NCI-H2107 (cell line): Measurements from ENCODE around the gene TUBB4B.
"Not testable (repeated sequence)": the region's sequence is repeated elsewhere in the genome, so short reads cannot be mapped to it uniquely, and the experiment has no call there.

Source experiments
- DNase-seq: peaks from one replicate; lab custom pipeline; 2025; lab: John Stamatoyannopoulos, UW

TUBB4B gene

GRCh38 chr9:137251490-137252268 is 10.6 kb downstream of the TUBB4B start:
- no peak for DNase-seq

DNA sequence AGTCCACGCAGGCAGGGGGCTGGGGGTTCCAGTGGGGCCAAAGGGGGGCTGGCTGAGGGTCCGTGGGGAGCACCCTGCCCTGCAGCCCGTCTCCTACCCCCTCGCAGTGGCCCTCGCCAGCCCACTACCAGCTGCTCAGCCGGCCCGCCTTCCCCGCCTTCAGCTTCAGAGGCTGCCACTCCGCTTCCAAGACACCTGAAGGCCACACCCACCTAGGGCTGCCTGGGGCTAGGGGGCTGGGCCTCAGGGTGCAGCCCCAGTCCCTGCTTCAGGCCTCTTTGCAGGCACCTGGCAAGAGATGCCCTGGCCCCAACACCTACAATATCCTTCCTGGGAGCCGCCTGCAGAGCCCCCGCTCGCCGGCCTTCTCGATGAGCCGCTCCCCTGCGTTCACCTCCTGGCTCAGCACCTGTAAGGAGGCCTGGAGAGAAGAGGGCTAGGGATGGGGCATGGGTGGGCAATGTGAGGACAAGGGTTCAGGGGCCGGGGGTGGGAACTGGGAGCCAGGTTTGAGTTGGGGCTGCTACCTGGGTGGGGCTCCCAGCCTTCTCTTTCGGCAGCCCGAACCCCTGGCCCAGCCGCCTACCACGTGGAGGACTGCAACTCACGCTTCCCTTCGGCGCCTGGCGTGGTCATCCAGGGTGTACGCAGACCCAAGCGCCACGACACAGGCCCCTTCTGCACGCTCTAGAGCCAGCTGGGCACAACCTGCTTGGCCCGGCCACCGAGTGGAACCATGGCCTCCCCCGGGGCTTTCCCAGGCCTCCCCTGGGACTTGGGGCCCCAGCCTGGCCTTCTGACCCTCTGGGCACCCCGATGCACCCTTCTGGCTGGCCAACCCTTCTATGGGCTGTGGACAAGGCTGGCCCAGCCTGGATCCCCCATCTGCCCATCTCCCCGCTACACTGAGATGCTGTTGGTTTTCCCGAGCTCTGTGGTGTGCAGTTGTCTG is 11.7 kb downstream of the TUBB4B start:
- no peak for DNase-seq

GRCh38 chr9:137253717-137254623 is 12.9 kb downstream of the TUBB4B start:
- no peak for DNase-seq

DNA sequence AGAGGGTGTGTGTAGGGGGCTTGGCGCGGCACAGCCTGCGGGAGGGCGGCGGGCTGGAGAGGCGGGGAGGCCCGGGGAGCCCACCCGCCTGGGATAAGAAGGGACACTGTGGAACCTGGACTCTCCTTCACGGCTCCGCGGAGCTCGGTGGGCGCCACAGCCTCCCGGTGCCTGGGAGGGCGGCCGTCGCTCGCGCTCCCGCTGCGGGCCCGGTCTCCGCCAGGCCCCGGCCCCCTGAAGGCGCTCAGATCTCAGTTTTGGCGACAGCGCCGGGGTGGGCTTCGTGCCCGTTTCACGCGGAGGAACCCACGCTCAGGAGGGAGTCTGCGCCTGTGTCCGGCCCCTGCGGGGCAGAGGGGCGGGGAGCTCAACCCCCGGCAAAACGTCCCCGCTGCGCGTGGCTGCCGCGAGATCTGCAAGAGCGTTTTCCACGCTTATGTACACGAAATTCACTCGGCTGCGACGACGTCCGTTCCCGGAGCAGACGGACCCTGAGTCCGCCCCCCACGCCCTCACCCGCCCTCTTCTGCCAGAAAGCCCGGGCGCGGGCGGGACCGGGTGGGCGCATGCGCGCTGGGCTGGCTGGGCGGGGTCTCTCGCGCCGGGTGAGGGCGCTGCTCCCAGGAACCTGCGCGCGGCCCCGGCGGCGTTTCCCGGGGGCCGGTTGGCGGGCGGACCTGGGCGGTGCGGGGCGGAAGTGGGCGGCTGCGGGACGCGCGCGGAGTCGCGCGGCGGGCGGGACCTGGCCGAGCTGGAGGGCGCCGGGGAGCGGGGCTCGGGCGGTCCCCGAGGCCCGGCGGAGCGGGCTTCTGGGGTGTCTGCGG is 13.7 kb downstream of the TUBB4B start, which contains the start of gene NELFB:
Gene NELFB (plus strand): TSS at position 704 of the 824 bp plus-strand sequence.
- peak; percentile 90 for DNase-seq

DNA sequence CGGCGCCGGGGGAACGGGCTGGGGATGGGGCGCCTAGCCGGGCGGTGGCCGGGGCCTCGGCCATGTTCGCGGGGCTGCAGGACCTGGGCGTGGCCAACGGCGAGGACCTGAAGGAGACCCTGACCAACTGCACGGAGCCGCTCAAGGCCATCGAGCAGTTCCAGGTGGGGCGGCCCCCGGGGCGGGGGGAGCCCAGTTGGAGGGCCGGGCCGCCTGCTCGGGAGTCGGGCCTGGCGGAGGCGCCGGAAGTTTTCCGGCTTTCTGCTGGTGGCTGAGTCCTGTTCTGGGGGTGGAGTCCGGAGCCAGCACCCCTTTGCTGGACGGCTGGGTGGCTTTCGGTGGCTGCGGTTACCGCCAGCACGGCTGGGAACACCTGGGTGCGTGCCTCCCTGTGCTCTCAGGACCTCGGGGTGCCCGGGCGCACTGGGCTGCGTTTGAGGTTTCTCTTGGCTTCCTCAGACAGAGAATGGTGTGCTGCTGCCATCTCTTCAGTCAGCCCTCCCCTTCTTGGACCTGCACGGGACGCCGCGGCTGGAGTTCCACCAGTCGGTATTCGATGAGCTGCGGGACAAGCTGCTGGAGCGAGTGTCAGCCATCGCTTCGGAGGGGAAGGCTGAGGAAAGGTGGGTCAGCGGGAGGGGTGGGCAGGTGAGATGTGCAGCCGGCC is 14.5 kb downstream of the TUBB4B start:
- DNase-seq: no peak

DNA sequence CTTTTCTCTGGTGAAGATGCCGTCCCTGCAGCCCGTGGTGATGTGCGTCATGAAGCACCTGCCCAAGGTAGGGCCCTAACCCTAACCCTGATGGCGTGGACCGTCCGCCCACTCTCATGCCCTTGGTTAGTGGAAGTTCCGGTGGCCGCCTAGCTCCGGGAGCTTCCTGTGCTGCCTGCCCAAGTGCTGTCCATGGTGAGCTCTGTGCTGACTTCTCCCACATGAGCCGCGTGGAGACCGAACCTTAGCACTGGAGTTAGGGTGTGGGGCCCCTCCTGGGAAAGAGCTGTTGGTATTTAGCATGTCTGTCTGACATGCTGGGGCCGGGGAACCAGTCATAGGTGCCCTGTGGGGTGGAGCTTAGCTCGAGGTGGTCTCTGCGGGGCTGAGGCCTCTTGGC is 15.3 kb downstream of the TUBB4B start:
- no peak for DNase-seq

- DNase-seq: no peak
These were observed 15.8 kb downstream of the TUBB4B start for GRCh38 chr9:137256856-137257255.

DNA sequence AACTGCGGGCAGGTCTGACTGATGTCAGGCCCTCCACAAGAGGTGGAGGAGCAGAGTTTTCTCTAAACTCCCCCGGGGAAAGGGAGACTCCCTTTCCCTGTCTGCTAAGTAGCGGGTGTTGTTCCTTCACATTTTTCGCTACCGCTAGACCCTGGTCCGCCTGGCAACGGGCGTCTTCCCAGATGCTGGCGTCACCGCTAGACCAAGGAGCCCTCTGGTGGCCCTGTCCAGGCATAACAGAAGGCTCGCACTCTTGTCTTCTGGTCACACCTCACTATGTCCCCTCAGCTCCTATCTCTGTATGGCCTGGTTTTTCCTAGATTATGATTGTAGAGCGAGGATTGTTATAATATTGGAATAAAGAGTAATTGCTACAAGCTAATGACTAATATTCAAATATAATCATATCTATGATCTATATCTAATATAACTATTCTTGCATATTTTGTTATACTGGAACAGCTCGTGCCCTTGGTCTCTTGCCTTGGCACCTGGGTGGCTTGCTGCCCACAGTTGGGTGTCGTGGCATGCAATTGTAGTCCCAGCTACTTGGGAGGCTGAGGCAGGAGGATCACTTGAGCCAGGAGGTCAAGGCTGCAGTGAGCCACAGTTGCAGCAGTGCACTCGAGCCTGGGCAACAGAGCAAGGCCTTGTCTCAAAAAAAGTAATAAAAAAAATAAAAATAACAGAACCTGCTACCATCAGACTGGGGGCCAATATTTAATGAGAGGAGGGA is 21.3 kb downstream of the TUBB4B start:
- DNase-seq: not testable (repeated sequence)

- no peak for DNase-seq
These were observed 21.8 kb downstream of the TUBB4B start for GRCh38 chr9:137262909-137263285.

DNA sequence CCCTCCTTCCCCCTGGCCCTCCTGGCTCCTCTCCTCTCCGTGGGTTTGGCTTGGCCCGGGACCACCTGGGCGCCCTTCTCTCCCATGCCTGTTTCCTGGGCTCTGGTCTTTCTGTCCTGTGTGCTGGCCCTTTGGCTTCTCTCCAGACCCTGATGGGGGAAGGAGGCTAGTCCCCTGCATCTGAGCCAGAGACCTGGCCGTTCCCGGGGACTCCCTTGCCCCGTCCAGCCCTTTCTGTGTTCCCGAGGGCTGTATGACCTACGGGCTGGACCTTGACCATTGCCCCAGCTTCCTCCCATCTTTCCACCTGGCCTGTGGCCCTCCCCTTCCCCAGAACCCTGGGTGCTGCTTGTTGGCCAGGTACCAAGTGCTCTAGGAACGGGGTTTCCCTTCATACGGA is 22.4 kb downstream of the TUBB4B start:
- DNase-seq: no peak

- DNase-seq: no peak
These were observed 23.0 kb downstream of the TUBB4B start for GRCh38 chr9:137264067-137264466.

GRCh38 chr9:137265496-137266161 is 24.5 kb downstream of the TUBB4B start:
- DNase-seq: no peak

GRCh38 chr9:137266162-137266527 is 25.1 kb downstream of the TUBB4B start:
- DNase-seq: no peak

DNA sequence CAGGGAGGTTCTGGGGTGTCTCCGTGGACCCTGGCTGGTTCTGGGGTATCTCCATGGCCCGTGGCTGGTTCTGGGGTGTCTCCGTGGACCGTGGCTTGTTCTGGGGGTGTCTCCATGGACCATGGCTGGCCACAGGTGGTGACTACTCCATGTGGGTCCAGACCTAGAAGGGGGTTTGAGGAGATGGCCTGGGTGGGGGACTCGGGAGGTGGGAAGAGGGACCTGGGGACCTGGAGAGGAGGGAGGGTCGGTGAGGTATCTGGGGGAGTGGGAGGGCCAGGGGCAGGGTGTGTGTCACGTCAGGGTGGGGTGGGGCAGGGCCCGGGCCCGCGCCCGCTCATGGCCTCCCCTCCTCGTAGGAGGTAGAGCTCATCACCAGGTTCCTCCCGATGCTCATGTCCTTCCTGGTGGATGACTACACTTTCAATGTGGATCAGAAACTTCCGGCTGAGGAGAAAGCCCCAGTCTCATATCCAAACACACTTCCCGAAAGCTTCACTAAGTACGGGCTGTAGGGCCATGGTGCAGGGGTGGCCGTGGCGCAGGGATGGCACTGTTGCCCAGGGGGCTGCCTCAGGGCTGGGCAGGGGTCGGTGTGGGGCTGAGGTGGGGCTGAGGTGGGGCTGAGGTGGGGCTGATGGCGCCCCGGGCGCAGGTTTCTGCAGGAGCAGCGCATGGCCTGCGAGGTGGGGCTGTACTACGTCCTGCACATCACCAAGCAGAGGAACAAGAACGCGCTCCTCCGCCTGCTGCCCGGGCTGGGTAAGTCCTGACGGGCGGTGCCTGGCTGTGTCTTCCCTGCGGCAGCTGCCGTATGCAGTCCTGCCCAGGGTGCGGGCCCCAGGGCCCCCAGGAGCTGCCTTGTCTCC is 25.7 kb downstream of the TUBB4B start:
- DNase-seq: no peak

- DNase-seq: no peak
These were observed 26.9 kb downstream of the TUBB4B start for GRCh38 chr9:137267933-137268355.

- DNase-seq: no peak
These were observed 27.6 kb downstream of the TUBB4B start for GRCh38 chr9:137268538-137269201.

- no peak for DNase-seq
These were observed 28.2 kb downstream of the TUBB4B start for GRCh38 chr9:137269231-137269772.
